DND-41 (cell line): ENCODE results near the gene GADD45GIP1.
"Not testable (repeated sequence)": the region's sequence is repeated elsewhere in the genome, so short reads cannot be mapped to it uniquely, and the experiment has no call there.

Experiments
- ATAC-seq: fragments of 200-7000 bp; cut with Tn5 transposase; 3 replicates; pipeline ENCODE4 v1.9.1; 2021; ENCODE audit warnings: low read depth; ENCODE audit not compliant: insufficient read depth
- DNase-seq: peaks from one replicate; pipeline ENCODE4 v3.0.0-alpha.2; 2020
- H2AFZ ChIP-seq: 2 replicates; pipeline ENCODE4 v1.6.0; 2012; ENCODE audit warnings: low read depth, low read length
- H3K27ac ChIP-seq: 2 replicates; pipeline ENCODE4 v1.5.1; 2012; ENCODE audit warnings: low read length, inconsistent platforms
- H3K27me3 ChIP-seq: fragments of 200-600 bp; sonication (generic); 2 replicates; pipeline ENCODE4 v1.6.0; 2012; ENCODE audit warnings: low read length, mild to moderate bottlenecking, inconsistent platforms; ENCODE audit not compliant: insufficient read depth, poor library complexity
- H3K36me3 ChIP-seq: 2 replicates; pipeline ENCODE4 v1.5.1; 2012; ENCODE audit warnings: low read length, inconsistent platforms; ENCODE audit not compliant: insufficient read depth
- H3K4me1 ChIP-seq: 2 replicates; pipeline ENCODE4 v1.5.1; 2012; ENCODE audit warnings: mild to moderate bottlenecking, low read length; ENCODE audit not compliant: insufficient read depth
- H3K4me2 ChIP-seq: 2 replicates; pipeline ENCODE4 v1.6.0; 2012; ENCODE audit warnings: mild to moderate bottlenecking, moderate library complexity, low read length, inconsistent platforms; ENCODE audit not compliant: insufficient read depth
- H3K4me3 ChIP-seq, 2 experiments: fragments of 200-600 bp in 1 of 2; shearing (Covaris generic) in 1 of 2; 2 replicates each; pipeline ENCODE4 v1.5.1; 2012 to 2016; ENCODE audit warnings: inconsistent platforms in 2 of 2, low read length in 2 of 2, mild to moderate bottlenecking in 2 of 2, low read depth in 1 of 2, moderate library complexity in 1 of 2
- H3K79me2 ChIP-seq: 2 replicates; pipeline ENCODE4 v1.6.0; 2012; ENCODE audit warnings: low read length, inconsistent platforms; ENCODE audit not compliant: insufficient read depth
- H3K9ac ChIP-seq: 2 replicates; pipeline ENCODE4 v1.6.0; 2012; ENCODE audit warnings: low read depth, mild to moderate bottlenecking, inconsistent platforms, low read length, moderate library complexity
- H3K9me3 ChIP-seq: 2 replicates; pipeline ENCODE4 v1.5.1; 2012; ENCODE audit warnings: low read length, moderate library complexity, mild to moderate bottlenecking, inconsistent platforms; ENCODE audit not compliant: insufficient read depth, severe bottlenecking
- H4K20me1 ChIP-seq: 2 replicates; pipeline ENCODE4 v1.6.0; 2012; ENCODE audit warnings: low read length; ENCODE audit not compliant: insufficient read depth
- EZH2 ChIP-seq: IDR thresholded peaks from 3 replicates; pipeline ENCODE4 v1.6.1; 2012; ENCODE audit warnings: borderline replicate concordance, low read depth, mild to moderate bottlenecking, moderate library complexity, low read length, inconsistent platforms; ENCODE audit not compliant: severe bottlenecking
- TF ChIP-seq, protein P1 (sequence below): IDR thresholded peaks from 2 replicates; pipeline ENCODE4 v1.5.1; 2012; ENCODE audit warnings: borderline replicate concordance, low read length, moderate library complexity, mild to moderate bottlenecking; ENCODE audit not compliant: poor library complexity, severe bottlenecking; ENCODE audit errors: extremely low read depth

Gene GADD45GIP1

DNA sequence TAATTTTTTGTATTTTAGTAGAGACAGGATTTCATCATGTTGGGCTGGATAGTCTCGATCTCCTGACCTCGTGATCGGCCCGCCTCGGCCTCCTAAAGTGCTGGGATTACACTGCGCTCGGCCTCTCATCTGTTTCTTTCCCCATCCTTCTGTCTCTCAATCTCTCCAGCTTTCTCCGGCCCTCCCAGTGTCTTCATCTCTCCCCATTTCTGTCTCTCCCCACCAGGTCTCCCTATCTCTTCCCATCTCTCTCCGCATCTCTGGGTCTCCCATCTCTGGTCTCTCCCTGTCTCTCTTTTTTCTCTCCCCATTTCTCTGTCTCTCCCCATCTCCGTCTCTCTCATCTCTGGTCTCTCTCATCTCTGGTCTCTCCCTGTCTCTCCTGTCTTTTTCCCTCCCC is 26.1 kb upstream of the GADD45GIP1 start:
- Histone ChIP-seq H2AFZ (peak overlapping the region; percentile 65), H3K9ac (peak overlapping the region; percentile 44), H3K79me2 (no peaks in the 10 kb centered on the region), H4K20me1 (0 out of 2 replicates have a peak, but pooled peaks cover 1% of the 10 kb centered on the region), H3K4me3 (peak overlapping the region in 1 of 2 experiments; percentile 55; a peak in 3 of 4 replicates), H3K36me3 (no peaks in the 10 kb centered on the region), H3K4me1 (peaks cover 9% of the 10 kb centered on the region), H3K27ac (no peak overlapping the region), H3K9me3 (no peaks in the 10 kb centered on the region), H3K27me3 (peaks cover 4% of the 10 kb centered on the region), H3K4me2 (peak overlapping the region; percentile 77)
- ATAC-seq, result no peak
- no peak for DNase-seq
- TF ChIP-seq, protein P1, sequence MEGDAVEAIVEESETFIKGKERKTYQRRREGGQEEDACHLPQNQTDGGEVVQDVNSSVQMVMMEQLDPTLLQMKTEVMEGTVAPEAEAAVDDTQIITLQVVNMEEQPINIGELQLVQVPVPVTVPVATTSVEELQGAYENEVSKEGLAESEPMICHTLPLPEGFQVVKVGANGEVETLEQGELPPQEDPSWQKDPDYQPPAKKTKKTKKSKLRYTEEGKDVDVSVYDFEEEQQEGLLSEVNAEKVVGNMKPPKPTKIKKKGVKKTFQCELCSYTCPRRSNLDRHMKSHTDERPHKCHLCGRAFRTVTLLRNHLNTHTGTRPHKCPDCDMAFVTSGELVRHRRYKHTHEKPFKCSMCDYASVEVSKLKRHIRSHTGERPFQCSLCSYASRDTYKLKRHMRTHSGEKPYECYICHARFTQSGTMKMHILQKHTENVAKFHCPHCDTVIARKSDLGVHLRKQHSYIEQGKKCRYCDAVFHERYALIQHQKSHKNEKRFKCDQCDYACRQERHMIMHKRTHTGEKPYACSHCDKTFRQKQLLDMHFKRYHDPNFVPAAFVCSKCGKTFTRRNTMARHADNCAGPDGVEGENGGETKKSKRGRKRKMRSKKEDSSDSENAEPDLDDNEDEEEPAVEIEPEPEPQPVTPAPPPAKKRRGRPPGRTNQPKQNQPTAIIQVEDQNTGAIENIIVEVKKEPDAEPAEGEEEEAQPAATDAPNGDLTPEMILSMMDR, result no peak
- no peak for TF ChIP-seq EZH2

DNA sequence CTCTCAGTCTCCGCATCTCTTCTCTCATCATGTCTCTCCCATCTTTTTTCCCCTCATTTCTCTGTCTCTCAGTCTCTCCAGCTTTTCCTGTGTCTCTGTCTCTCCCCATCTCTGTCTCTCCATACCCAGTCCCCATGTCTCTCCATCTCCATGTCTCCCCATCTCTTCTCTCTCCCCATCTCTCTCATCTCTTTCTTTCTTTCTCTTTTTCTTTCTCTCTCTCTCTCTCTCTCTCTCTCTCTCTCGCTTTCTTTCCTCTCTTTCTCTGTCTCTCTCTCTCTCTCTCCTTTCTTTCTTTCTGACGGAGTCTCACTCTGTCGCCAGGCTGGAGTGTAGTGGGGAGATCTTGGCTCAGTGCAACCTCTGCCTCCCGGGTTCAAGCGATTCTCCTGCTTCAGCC is 25.6 kb upstream of the GADD45GIP1 start:
- DNase-seq, result no peak
- Histone ChIP-seq H3K4me3 (no peak overlapping the region), H3K9ac (peak overlapping the region; percentile 44; the same call in 1 of the 2 replicates), H3K27me3 (peaks cover 4% of the 10 kb centered on the region), H3K27ac (no peak overlapping the region), H3K4me2 (peak overlapping the region; percentile 77; the same call in 1 of the 2 replicates), H3K9me3 (no peaks in the 10 kb centered on the region), H2AFZ (no peak overlapping the region), H3K79me2 (no peaks in the 10 kb centered on the region), H4K20me1 (0 out of 2 replicates have a peak, but pooled peaks cover 3% of the 10 kb centered on the region), H3K36me3 (no peaks in the 10 kb centered on the region), H3K4me1 (peaks cover 9% of the 10 kb centered on the region)
- TF ChIP-seq EZH2, result no peak
- TF ChIP-seq, protein P1, result no peak
- ATAC-seq, result no peak

DNA sequence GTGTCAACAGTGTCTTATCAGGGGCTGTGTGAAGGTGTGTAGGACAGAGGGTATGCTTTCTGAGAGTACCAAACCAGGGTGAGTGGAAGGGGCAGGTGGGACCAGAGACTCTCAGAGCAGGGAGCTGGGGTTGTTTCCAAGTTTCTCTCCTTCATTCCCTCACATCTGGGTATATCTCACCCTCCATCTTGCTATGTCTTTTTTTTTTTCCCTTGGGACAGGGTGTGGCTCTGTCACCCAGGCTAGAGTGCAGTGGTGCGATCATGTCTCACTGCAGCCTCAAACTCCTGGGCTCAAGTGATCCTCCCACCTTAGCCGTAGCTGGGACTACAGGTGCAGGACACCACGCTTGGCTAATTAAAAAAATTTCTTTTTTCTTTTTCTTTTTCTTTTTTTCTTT is 23.0 kb upstream of the GADD45GIP1 start:
- no peaks in the 10 kb centered on the region for H3K9me3 ChIP-seq
- no peak overlapping the region for H3K27ac ChIP-seq
- 0 out of 2 replicates have a peak, but pooled peaks cover 3% of the 10 kb centered on the region for H4K20me1 ChIP-seq
- no peak overlapping the region for H3K4me2 ChIP-seq
- H3K27me3 ChIP-seq, result peaks cover 4% of the 10 kb centered on the region
- no peak overlapping the region for H3K4me3 ChIP-seq
- no peak for TF ChIP-seq EZH2
- H3K36me3 ChIP-seq, result no peaks in the 10 kb centered on the region
- H3K9ac ChIP-seq, result no peak overlapping the region
- no peak for DNase-seq
- peaks cover 9% of the 10 kb centered on the region for H3K4me1 ChIP-seq
- no peak for ATAC-seq
- no peaks in the 10 kb centered on the region for H3K79me2 ChIP-seq
- no peak overlapping the region for H2AFZ ChIP-seq

DNA sequence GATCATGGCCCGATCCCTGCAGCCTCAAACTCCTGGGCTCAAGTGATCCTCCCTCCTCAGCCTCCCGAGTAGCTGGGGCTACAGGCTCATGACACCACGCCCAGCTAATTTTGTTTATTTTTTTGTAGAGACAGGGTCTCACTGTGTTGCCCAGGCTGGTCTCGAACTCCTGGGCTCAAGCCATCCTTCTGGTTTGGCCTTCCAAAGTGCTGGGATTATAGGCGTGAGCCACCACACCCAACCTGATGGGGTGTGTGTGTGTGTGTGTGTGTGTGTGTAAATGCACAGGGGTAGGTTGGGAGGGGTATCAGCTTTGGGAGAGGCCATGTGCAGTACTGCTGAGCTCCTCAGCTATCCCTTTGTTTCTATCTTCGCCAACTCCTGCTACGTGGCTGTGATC is 19.1 kb upstream of the GADD45GIP1 start:
- not testable (repeated sequence) for H4K20me1 ChIP-seq, H3K36me3 ChIP-seq, H3K4me3 ChIP-seq, ATAC-seq, H3K9ac ChIP-seq, H3K4me1 ChIP-seq, H3K9me3 ChIP-seq, H3K27ac ChIP-seq, H3K79me2 ChIP-seq, H3K4me2 ChIP-seq, H3K27me3 ChIP-seq, DNase-seq, H2AFZ ChIP-seq
